Stimulated activated CD8-positive, alpha-beta memory T cell treated with anti-CD3 and anti-CD28 coated beads, Interleukin-4, amount 100 ng/mL, for 4 hours (primary cell): Measurements from ENCODE around the gene ALS2.

Experiments used
- DNase-seq, 2 donors: peaks; one replicate each; pipeline ENCODE4 v3.0.0-alpha.2; 2020; ENCODE audit warnings: low read depth in 2 of 2, low spot score in 1 of 2

The ALS2 gene

GRCh38 chr2:201758234-201758633 lies 22.5 kb downstream of the ALS2 start:
- no peak for DNase-seq

GRCh38 chr2:201754717-201755415 lies 25.9 kb downstream of the ALS2 start:
- DNase-seq, result no peak

GRCh38 chr2:201751566-201751965 lies 29.2 kb downstream of the ALS2 start:
- DNase-seq, result no peak

GRCh38 chr2:201746551-201746950 lies 34.2 kb downstream of the ALS2 start:
- no peak for DNase-seq

GRCh38 chr2:201735486-201735885 lies 45.2 kb downstream of the ALS2 start:
- DNase-seq, result no peak

GRCh38 chr2:201734111-201734510 lies 46.6 kb downstream of the ALS2 start:
- DNase-seq, result no peak

- DNase-seq, result no peak
Measured at GRCh38 chr2:201733544-201733943, 47.2 kb downstream of the ALS2 start.

- no peak for DNase-seq
Measured at GRCh38 chr2:201730651-201731285, 50.0 kb downstream of the ALS2 start.

- no peak for DNase-seq
Measured at GRCh38 chr2:201715459-201715858, 65.3 kb downstream of the ALS2 start.

GRCh38 chr2:201712726-201713125 lies 68.0 kb downstream of the ALS2 start:
- no peak for DNase-seq

GRCh38 chr2:201709747-201710146 lies 71.0 kb downstream of the ALS2 start:
- no peak for DNase-seq

GRCh38 chr2:201709049-201709448 lies 71.7 kb downstream of the ALS2 start:
- DNase-seq, result no peak

- DNase-seq, result no peak
Measured at GRCh38 chr2:201707753-201708152, 73.0 kb downstream of the ALS2 start.

- no peak for DNase-seq
Measured at GRCh38 chr2:201707142-201707541, 73.6 kb downstream of the ALS2 start.

GRCh38 chr2:201704536-201704935 lies 76.2 kb downstream of the ALS2 start:
- no peak for DNase-seq

GRCh38 chr2:201701646-201702045 lies 79.1 kb downstream of the ALS2 start:
- no peak for DNase-seq

GRCh38 chr2:201699416-201699815 lies 81.3 kb downstream of the ALS2 start:
- DNase-seq, result no peak

GRCh38 chr2:201698588-201699226 lies 82.0 kb downstream of the ALS2 start, which contains the start of gene MPP4:
MPP4 (minus strand) TSS chr2:201698644; CDS start chr2:201693954, 4,690 bp downstream.
- no peak for DNase-seq

GRCh38 chr2:201697899-201698298 lies 82.8 kb downstream of the ALS2 start:
- no peak for DNase-seq

GRCh38 chr2:201696151-201696659 lies 84.5 kb downstream of the ALS2 start:
- DNase-seq, result no peak

GRCh38 chr2:201685156-201685555 lies 95.6 kb downstream of the ALS2 start:
- DNase-seq, result no peak

GRCh38 chr2:201680743-201681142 lies 100.0 kb downstream of the ALS2 start:
- DNase-seq, result no peak
